ENCODE measurements around the gene TEKT2. TPM values are rescaled to one million over a fixed set of nuclear protein-coding genes. Genes with fewer than 3 reads are reported as not detected.

Gene TEKT2
- total RNA-seq, 1 experiment from 2014 or later: 0.86 TPM

DNA sequence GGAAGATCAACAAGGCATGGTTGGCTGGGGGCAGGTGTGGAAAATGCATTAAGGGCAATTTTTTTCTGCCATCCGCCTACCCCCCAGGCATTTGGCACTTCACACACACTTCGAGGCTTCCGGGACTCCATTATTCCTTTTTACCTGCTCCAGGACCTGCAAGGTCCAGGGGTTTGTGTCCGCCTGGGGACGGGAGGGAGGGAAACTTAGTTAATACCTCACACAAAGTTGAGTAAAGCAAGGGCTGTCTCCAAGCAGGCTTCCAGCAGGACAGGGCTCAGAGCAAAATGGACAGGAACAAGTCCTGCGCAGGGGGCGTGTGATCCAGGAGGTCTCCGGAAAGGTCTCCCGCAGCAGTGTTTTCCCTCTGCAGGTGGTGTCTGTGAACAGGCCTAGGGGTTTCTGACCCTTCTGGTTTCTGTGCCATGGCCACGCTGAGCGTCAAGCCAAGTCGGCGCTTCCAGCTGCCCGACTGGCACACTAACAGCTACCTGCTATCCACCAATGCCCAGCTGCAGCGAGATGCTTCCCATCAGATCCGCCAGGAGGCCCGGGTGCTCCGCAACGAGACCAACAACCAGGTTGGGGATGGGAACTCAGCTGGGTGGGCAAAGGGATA, 712 bp downstream of the TEKT2 start:
- Histone ChIP-seq H2AFZ (ENCODE audit: low read length) (no peak overlapping the region), H4K20me1 (ENCODE audit: insufficient read depth, low read depth, low read length) (0 out of 2 replicates have a peak, but pooled peaks cover 3% of the 10 kb centered on the region), H3K4me3 (ENCODE audit: low read length) (no peak overlapping the region), H3K27ac (ENCODE audit: low read length) (no peak overlapping the region), H3K27me3 (ENCODE audit: low read length) (no peaks in the 10 kb centered on the region), H3K79me2 (ENCODE audit: low read length) (peaks cover 8% of the 10 kb centered on the region), H3K36me3 (ENCODE audit: insufficient read depth, low read length) (no peaks in the 10 kb centered on the region), H3K4me1 (ENCODE audit: low read length) (peaks cover 13% of the 10 kb centered on the region), H3K9me2 (replicated peaks; ENCODE audit: insufficient read depth, low read length) (no peaks in the 10 kb centered on the region), H3K9ac (ENCODE audit: low read length) (no peak overlapping the region), H3K9me3 (ENCODE audit: low read length) (no peaks in the 10 kb centered on the region), H3K4me2 (ENCODE audit: low read depth, low read length, poor library complexity, severe bottlenecking) (no peak overlapping the region)
- DNase-seq: no peak

DNA sequence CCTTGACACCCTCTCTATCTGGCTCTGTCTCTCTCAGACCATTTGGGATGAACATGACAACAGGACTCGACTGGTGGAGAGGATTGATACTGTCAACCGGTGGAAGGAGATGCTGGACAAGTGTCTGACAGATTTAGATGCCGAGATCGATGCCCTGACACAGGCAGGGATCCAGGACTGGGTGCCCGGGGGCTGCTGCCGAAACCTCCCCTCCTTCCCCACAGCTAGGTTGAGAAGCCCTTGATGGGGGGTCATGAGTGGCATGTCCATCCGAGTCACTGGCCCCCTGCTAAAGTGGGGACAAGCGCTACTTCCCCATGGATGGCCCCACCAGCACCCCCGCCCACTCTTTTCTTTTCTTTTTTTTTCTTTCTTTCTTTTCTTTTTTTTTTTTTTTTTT, 1.2 kb downstream of the TEKT2 start:
- Histone ChIP-seq H3K4me2 (ENCODE audit: low read depth, low read length, poor library complexity, severe bottlenecking) (no peak overlapping the region), H2AFZ (ENCODE audit: low read length) (no peak overlapping the region), H3K27ac (ENCODE audit: low read length) (no peak overlapping the region), H3K9ac (ENCODE audit: low read length) (no peak overlapping the region), H3K4me1 (ENCODE audit: low read length) (peaks cover 18% of the 10 kb centered on the region), H3K36me3 (ENCODE audit: insufficient read depth, low read length) (no peaks in the 10 kb centered on the region), H3K9me2 (replicated peaks; ENCODE audit: insufficient read depth, low read length) (no peaks in the 10 kb centered on the region), H3K9me3 (ENCODE audit: low read length) (no peaks in the 10 kb centered on the region), H3K27me3 (ENCODE audit: low read length) (no peaks in the 10 kb centered on the region), H4K20me1 (ENCODE audit: insufficient read depth, low read depth, low read length) (0 out of 2 replicates have a peak, but pooled peaks cover 4% of the 10 kb centered on the region), H3K79me2 (ENCODE audit: low read length) (peaks cover 14% of the 10 kb centered on the region), H3K4me3 (ENCODE audit: low read length) (no peak overlapping the region)
- DNase-seq: no peak

DNA sequence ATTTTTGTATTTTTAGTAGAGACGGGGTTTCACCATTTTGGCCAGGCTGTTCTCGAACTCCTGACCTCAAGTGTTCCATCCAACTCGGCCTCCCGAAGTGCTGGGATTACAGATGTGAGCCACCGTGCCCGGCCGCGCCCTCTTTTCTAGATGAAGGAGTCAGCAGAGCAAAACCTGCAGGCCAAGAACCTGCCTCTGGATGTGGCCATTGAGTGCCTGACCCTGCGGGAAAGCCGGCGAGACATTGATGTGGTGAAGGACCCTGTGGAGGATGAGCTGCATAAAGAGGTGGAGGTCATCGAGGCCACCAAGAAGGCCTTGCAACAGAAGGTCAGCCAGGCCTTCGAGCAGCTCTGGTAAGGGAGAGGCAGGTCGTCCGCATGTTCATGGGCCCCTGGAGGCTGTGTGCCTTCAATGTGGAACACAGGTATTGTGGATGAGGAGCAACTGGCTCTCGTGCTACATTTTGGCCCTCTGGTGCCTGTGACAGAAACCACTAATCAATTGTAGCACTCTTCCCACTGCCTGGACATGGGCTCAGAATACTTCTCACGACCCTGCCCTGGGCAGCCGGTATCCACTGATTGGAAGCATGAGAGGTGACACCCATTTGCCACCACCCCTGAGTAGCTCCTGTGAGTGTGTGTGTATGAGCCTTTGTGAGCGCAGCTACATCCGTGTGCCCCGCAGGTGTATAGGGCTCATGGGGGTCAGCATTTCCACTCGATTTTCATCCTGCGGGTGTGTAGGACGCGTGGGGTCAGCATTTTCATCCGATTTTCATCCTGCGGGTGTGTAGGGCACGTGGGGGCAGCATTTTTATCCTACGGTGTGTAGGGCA, 2.0 kb downstream of the TEKT2 start:
- Histone ChIP-seq H3K79me2 (ENCODE audit: low read length) (peaks cover 20% of the 10 kb centered on the region), H3K36me3 (ENCODE audit: insufficient read depth, low read length) (no peaks in the 10 kb centered on the region), H3K9me2 (replicated peaks; ENCODE audit: insufficient read depth, low read length) (no peaks in the 10 kb centered on the region), H4K20me1 (ENCODE audit: insufficient read depth, low read depth, low read length) (0 out of 2 replicates have a peak, but pooled peaks cover 4% of the 10 kb centered on the region), H3K9ac (ENCODE audit: low read length) (no peak overlapping the region), H3K4me3 (ENCODE audit: low read length) (no peak overlapping the region), H3K27me3 (ENCODE audit: low read length) (no peaks in the 10 kb centered on the region), H3K9me3 (ENCODE audit: low read length) (no peaks in the 10 kb centered on the region), H3K4me2 (ENCODE audit: low read depth, low read length, poor library complexity, severe bottlenecking) (no peak overlapping the region), H3K27ac (ENCODE audit: low read length) (no peak overlapping the region), H2AFZ (ENCODE audit: low read length) (no peak overlapping the region), H3K4me1 (ENCODE audit: low read length) (peaks cover 21% of the 10 kb centered on the region)
- no peak for DNase-seq

GRCh38 chr1:36086529-36087232, 2.8 kb downstream of the TEKT2 start:
- no peak overlapping the region for H3K27ac ChIP-seq (ENCODE audit: low read length)
- H2AFZ ChIP-seq (ENCODE audit: low read length): peak overlapping the region; percentile 18; the same call in 1 of the 2 replicates
- H3K9ac ChIP-seq (ENCODE audit: low read length): no peak overlapping the region
- H3K79me2 ChIP-seq (ENCODE audit: low read length): peaks cover 22% of the 10 kb centered on the region
- H3K36me3 ChIP-seq (ENCODE audit: insufficient read depth, low read length): no peaks in the 10 kb centered on the region
- H3K4me2 ChIP-seq (ENCODE audit: low read depth, low read length, poor library complexity, severe bottlenecking): no peak overlapping the region
- H3K9me3 ChIP-seq (ENCODE audit: low read length): no peaks in the 10 kb centered on the region
- H3K27me3 ChIP-seq (ENCODE audit: low read length): no peaks in the 10 kb centered on the region
- H4K20me1 ChIP-seq (ENCODE audit: insufficient read depth, low read depth, low read length): 0 out of 2 replicates have a peak, but pooled peaks cover 4% of the 10 kb centered on the region
- H3K4me3 ChIP-seq (ENCODE audit: low read length): no peak overlapping the region
- peaks cover 21% of the 10 kb centered on the region for H3K4me1 ChIP-seq (ENCODE audit: low read length)
- DNase-seq: no peak
- no peaks in the 10 kb centered on the region for H3K9me2 ChIP-seq (replicated peaks; ENCODE audit: insufficient read depth, low read length)

- Histone ChIP-seq H3K27me3 (ENCODE audit: low read length) (no peaks in the 10 kb centered on the region), H3K4me2 (ENCODE audit: low read depth, low read length, poor library complexity, severe bottlenecking) (peak overlapping the region; percentile 88)
These were observed 3.6 kb downstream of the TEKT2 start for GRCh38 chr1:36087233-36088123.

GRCh38 chr1:36088265-36088576, 4.3 kb downstream of the TEKT2 start:
- no peaks in the 10 kb centered on the region for H3K9me3 ChIP-seq (ENCODE audit: low read length)
- no peak for DNase-seq
- peak overlapping the region; percentile 92 for H3K9ac ChIP-seq (ENCODE audit: low read length)
- peak overlapping the region; percentile 88 for H3K4me2 ChIP-seq (ENCODE audit: low read depth, low read length, poor library complexity, severe bottlenecking)
- H3K79me2 ChIP-seq (ENCODE audit: low read length): peaks cover 22% of the 10 kb centered on the region
- H4K20me1 ChIP-seq (ENCODE audit: insufficient read depth, low read depth, low read length): 0 out of 2 replicates have a peak, but pooled peaks cover 10% of the 10 kb centered on the region
- H3K27me3 ChIP-seq (ENCODE audit: low read length): no peaks in the 10 kb centered on the region
- peaks cover 17% of the 10 kb centered on the region for H3K4me1 ChIP-seq (ENCODE audit: low read length)
- peak overlapping the region; percentile 99 for H2AFZ ChIP-seq (ENCODE audit: low read length)
- peak overlapping the region; percentile 97 for H3K4me3 ChIP-seq (ENCODE audit: low read length)
- H3K9me2 ChIP-seq (replicated peaks; ENCODE audit: insufficient read depth, low read length): no peaks in the 10 kb centered on the region
- no peak overlapping the region for H3K27ac ChIP-seq (ENCODE audit: low read length)
- H3K36me3 ChIP-seq (ENCODE audit: insufficient read depth, low read length): peaks cover 1% of the 10 kb centered on the region; the same call in 1 of the 2 replicates

More at GRCh38 chr1:36087233-36088123, 3.6 kb downstream of the TEKT2 start:
- peaks cover 17% of the 10 kb centered on the region for H3K4me1 ChIP-seq (ENCODE audit: low read length)
- no peak overlapping the region for H3K9ac ChIP-seq (ENCODE audit: low read length)
- H3K9me3 ChIP-seq (ENCODE audit: low read length): no peaks in the 10 kb centered on the region
- H3K27ac ChIP-seq (ENCODE audit: low read length): no peak overlapping the region
- H2AFZ ChIP-seq (ENCODE audit: low read length): peak overlapping the region; percentile 99; the same call in 1 of the 2 replicates
- peaks cover 22% of the 10 kb centered on the region for H3K79me2 ChIP-seq (ENCODE audit: low read length)
- H3K36me3 ChIP-seq (ENCODE audit: insufficient read depth, low read length): no peaks in the 10 kb centered on the region
- peak; percentile 53 for DNase-seq
- H3K9me2 ChIP-seq (replicated peaks; ENCODE audit: insufficient read depth, low read length): no peaks in the 10 kb centered on the region
- H4K20me1 ChIP-seq (ENCODE audit: insufficient read depth, low read depth, low read length): 0 out of 2 replicates have a peak, but pooled peaks cover 4% of the 10 kb centered on the region
- H3K4me3 ChIP-seq (ENCODE audit: low read length): peak overlapping the region; percentile 97; the same call in 1 of the 2 replicates

- peak within 1 kb of the TSS; percentile 92 for H3K9ac ChIP-seq (ENCODE audit: low read length)
- H3K4me3 ChIP-seq (ENCODE audit: low read length): peak within 1 kb of the TSS; percentile 97
- H3K27me3 ChIP-seq (ENCODE audit: low read length): no peaks in the 10 kb centered on the region
- H3K79me2 ChIP-seq (ENCODE audit: low read length): peaks cover 22% of the 10 kb centered on the region
- no peaks in the 10 kb centered on the region for H3K9me2 ChIP-seq (replicated peaks; ENCODE audit: insufficient read depth, low read length)
- H3K27ac ChIP-seq (ENCODE audit: low read length): peak within 1 kb of the TSS; percentile 2; the same call in 1 of the 2 replicates
- peak; percentile 97 for DNase-seq
- 0 out of 2 replicates have a peak, but pooled peaks cover 13% of the 10 kb centered on the region for H4K20me1 ChIP-seq (ENCODE audit: insufficient read depth, low read depth, low read length)
- peaks cover 3% of the 10 kb centered on the region; the same call in 1 of the 2 replicates for H3K36me3 ChIP-seq (ENCODE audit: insufficient read depth, low read length)
- H3K4me2 ChIP-seq (ENCODE audit: low read depth, low read length, poor library complexity, severe bottlenecking): peak within 1 kb of the TSS; percentile 88
- no peaks in the 10 kb centered on the region for H3K9me3 ChIP-seq (ENCODE audit: low read length)
- peaks cover 17% of the 10 kb centered on the region for H3K4me1 ChIP-seq (ENCODE audit: low read length)
- H2AFZ ChIP-seq (ENCODE audit: low read length): peak within 1 kb of the TSS; percentile 99
These were observed 4.9 kb downstream of the TEKT2 start, which contains the start of gene ADPRS for GRCh38 chr1:36088577-36089392. Gene ADPRS (plus strand): TSS chr1:36088892. CDS start chr1:36088905, 13 bp downstream.
